ENCODE data around the gene HCCS. TPM values are rescaled to one million over a fixed set of nuclear protein-coding genes. Genes with fewer than 3 reads are reported as not detected.

HCCS gene
- total and polyA plus RNA-seq, 2 of the 13 experiments (the other 11 are each of a cell fraction or from before 2014, with no cell fraction given) = 15.4 to 16.7 TPM

GRCh38 chrX:11064276-11064675 is 46.9 kb upstream of the HCCS start (continued):
- TF ChIP-seq SKIL (CRISPR knock-in tag; IDR thresholded peaks at IDR 0.05; ENCODE audit: borderline replicate concordance) (no peak), MXD4 (CRISPR knock-in tag; IDR thresholded peaks at IDR 0.05) (no peak), ZNF501 (CRISPR knock-in tag; IDR thresholded peaks at IDR 0.05) (no peak), DR1 (CRISPR knock-in tag; IDR thresholded peaks at IDR 0.05) (no peak), ZFX (CRISPR knock-in tag; IDR thresholded peaks at IDR 0.05; ENCODE audit: low read depth) (no peak), REST (IDR thresholded peaks at IDR 0.05; ENCODE audit: borderline replicate concordance in 1 of 2, low read depth in 1 of 2, low read length in 2 of 2) (no peak), ZNF558 (CRISPR knock-in tag; IDR thresholded peaks at IDR 0.05; ENCODE audit: borderline replicate concordance) (no peak), HDAC6 (IDR thresholded peaks at IDR 0.05; ENCODE audit: low read depth, low read length) (no peak)

Data from HepG2 (cell line).